ENCODE measurements around the gene FAM222A.

DNA sequence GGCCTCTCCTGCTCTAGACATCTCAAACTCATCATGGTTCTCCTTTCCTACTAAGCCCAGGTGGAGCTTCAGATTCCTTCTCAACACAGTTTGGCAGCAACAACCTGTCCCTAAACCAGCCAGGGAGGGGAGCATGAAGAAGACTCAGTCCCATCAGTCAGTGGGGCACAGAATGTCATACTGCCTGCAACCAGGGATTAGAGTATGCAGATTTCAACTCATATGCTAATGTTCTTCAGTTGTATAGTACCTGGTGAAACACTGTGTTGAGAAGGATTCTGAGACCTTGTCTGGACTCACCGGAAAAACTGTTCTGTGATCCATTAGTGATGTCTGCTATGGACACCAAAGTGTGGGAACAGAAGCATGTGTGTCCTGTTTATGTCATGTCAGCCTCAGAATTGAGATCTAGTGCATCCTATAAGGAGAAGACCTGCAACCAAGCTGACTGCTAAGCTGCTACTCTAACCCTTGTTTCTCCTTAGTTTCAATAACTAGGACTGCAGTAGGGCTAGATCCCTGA lies 76.0 kb downstream of the FAM222A start:
- TF ChIP-seq, protein P1, sequence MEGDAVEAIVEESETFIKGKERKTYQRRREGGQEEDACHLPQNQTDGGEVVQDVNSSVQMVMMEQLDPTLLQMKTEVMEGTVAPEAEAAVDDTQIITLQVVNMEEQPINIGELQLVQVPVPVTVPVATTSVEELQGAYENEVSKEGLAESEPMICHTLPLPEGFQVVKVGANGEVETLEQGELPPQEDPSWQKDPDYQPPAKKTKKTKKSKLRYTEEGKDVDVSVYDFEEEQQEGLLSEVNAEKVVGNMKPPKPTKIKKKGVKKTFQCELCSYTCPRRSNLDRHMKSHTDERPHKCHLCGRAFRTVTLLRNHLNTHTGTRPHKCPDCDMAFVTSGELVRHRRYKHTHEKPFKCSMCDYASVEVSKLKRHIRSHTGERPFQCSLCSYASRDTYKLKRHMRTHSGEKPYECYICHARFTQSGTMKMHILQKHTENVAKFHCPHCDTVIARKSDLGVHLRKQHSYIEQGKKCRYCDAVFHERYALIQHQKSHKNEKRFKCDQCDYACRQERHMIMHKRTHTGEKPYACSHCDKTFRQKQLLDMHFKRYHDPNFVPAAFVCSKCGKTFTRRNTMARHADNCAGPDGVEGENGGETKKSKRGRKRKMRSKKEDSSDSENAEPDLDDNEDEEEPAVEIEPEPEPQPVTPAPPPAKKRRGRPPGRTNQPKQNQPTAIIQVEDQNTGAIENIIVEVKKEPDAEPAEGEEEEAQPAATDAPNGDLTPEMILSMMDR (conservative IDR thresholded peaks at IDR 0.05; ENCODE audit: low read depth, low read length): no peak
- TF ChIP-seq, protein P2, sequence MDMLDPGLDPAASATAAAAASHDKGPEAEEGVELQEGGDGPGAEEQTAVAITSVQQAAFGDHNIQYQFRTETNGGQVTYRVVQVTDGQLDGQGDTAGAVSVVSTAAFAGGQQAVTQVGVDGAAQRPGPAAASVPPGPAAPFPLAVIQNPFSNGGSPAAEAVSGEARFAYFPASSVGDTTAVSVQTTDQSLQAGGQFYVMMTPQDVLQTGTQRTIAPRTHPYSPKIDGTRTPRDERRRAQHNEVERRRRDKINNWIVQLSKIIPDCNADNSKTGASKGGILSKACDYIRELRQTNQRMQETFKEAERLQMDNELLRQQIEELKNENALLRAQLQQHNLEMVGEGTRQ (IDR thresholded peaks at IDR 0.05; ENCODE audit: low read depth, low read length): no peak
- TF ChIP-seq, protein P3, sequence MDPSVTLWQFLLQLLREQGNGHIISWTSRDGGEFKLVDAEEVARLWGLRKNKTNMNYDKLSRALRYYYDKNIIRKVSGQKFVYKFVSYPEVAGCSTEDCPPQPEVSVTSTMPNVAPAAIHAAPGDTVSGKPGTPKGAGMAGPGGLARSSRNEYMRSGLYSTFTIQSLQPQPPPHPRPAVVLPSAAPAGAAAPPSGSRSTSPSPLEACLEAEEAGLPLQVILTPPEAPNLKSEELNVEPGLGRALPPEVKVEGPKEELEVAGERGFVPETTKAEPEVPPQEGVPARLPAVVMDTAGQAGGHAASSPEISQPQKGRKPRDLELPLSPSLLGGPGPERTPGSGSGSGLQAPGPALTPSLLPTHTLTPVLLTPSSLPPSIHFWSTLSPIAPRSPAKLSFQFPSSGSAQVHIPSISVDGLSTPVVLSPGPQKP (IDR thresholded peaks at IDR 0.05; ENCODE audit: borderline replicate concordance, low read depth, low read length): no peak
- TF ChIP-seq SMC3 (IDR thresholded peaks at IDR 0.05; ENCODE audit: low read depth, low read length) (no peak), CEBPB (IDR thresholded peaks at IDR 0.05; ENCODE audit: low read depth, low read length) (no peak), RAD21 (IDR thresholded peaks at IDR 0.05; ENCODE audit: low read length) (no peak), POLR2A (IDR thresholded peaks at IDR 0.05; ENCODE audit: low read depth, low read length) (no peak), BHLHE40 (IDR thresholded peaks at IDR 0.05; ENCODE audit: low read depth, low read length) (no peak), MAZ (IDR thresholded peaks at IDR 0.05; ENCODE audit: borderline replicate concordance, low read depth, low read length) (no peak), CHD1 (IDR thresholded peaks at IDR 0.05; ENCODE audit: low read depth, low read length) (no peak), FOS (IDR thresholded peaks at IDR 0.05; ENCODE audit: low read depth, low read length) (no peak)
